ENCODE results near the gene AQP6.

Gene AQP6, protein sequence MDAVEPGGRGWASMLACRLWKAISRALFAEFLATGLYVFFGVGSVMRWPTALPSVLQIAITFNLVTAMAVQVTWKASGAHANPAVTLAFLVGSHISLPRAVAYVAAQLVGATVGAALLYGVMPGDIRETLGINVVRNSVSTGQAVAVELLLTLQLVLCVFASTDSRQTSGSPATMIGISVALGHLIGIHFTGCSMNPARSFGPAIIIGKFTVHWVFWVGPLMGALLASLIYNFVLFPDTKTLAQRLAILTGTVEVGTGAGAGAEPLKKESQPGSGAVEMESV

DNA sequence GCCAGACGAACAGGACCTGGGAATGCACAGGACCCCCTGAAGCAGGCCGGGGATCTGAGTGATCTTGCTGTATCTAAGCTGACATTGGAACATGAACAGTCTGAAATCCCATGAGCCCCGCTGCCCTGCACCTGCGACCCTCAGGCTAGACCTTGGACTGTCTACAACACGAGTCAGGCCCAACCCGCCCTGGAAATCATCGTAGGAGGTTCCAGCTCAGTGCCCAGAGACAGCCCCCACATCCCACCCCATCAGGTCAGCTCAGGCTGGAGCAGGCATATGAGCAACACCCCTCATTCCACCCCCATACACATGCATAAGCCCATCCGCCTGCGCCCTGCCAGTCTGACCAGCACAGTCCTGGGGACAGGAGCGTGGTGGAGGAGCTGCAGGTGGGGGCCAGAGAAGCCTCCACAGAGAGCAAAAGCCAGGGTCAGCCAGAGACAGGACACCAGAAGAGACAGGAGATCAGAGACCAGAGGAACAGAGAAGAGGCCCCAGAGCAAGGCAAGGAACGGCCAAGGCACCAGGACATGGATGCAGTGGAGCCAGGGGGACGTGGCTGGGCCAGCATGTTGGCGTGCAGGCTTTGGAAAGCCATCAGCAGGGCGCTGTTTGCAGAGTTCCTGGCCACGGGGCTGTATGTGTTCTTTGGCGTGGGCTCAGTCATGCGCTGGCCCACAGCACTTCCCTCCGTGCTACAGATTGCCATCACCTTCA, at the start of gene AQP6:
Gene AQP6 (plus strand): TSS at position 307 of the 720 bp plus-strand sequence. CDS start 227 bp downstream, at position 534.
- DNase-seq (ENCODE audit: low read depth in 3 of 3) = no peak

- DNase-seq (ENCODE audit: low read depth in 3 of 3) = no peak
These were observed 49.6 kb upstream of the AQP6 start for GRCh38 chr12:49923035-49923644.

GRCh38 chr12:49923880-49924556, 48.7 kb upstream of the AQP6 start:
- DNase-seq (ENCODE audit: low read depth in 3 of 3) = no peak

DNA sequence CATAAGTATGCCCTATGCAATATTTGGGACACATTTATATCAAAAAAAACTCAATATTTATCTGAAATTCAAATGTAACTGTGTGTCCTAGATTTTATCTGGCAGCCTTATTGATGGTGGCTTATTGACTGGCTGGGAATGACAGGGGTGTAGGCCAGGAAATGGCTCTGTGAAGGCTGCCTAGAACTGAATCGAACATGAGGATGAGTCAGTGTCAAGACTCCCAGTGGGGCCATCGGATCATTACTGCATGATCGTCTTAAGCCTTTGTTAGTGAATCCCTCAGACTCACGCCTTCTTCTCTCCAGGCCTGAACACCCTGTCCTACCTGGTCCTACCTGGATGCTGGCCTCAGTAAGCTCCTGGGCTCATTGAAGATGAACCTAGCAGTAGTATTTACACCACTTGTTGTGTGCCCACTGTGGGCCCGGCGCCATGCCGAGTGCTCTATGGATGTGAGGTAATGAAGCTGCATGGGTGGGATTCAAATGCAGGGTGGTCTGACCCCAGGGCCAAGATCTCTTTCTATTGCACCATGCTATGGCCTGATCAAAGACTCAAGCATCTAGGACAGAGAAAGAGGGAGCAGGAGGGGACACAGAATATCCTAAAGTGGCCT, 48.0 kb upstream of the AQP6 start:
- no peak for DNase-seq (ENCODE audit: low read depth in 3 of 3)

DNA sequence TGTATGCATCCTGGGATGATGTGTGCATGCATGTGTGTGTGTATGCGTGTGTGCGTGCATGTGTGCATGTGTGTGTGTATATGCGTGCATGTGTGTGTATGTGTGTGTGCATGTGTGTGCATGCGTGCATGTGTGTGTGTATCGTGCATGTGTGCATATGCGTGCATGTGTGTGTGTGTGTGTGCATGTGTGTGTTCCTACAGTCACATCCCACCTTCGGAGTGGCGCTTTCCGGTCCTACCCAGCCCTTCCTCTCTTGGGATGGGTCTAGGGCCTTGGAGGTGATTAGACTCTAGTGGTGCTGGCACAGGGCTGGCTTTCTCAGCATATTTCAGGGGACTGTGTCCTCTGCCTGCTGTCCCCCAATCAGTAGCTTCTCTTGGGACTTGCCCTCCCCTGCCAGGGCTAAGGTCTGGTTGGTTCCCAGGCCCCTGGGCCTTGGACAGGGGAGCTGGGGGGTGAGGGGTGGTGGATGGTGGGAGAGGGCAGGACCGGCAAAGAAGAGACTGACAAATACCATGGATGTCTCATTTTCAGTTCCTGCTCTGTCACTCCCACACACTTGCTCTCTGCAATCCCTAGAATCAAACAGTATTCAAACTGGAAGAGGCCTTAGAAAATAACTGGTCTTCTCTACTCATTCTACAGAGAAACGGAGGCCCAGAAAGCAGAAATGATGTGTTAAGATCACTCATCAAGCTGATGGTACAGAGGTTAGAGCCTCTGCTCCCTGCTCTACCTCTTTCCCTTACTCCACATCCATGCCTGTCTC, 47.1 kb upstream of the AQP6 start:
- DNase-seq (ENCODE audit: low read depth in 3 of 3) = no peak

- DNase-seq (ENCODE audit: low read depth in 3 of 3) = no peak
These were observed 44.3 kb upstream of the AQP6 start for GRCh38 chr12:49928471-49928870.

DNA sequence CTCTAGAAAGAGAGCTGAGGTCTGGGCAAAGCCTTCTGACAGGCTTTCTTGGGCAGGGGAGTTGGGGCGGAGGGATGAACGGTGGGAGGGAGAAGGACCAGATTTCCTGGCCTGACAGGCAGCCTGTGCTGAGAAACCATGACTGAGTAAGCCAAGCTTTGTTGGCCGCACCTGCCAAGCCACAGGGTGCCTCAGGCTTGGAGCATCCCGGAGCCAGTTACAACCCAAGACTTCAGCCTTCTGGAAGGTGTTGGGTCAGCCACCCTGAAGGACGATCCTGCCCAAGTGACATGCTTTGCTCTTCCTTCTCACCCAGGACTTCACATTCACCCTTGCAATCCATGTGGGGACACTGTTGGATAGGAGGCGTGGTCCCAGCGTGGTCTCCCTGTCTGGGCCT, 43.2 kb upstream of the AQP6 start:
- no peak for DNase-seq (ENCODE audit: low read depth in 3 of 3)

- no peak for DNase-seq (ENCODE audit: low read depth in 3 of 3)
These were observed 42.0 kb upstream of the AQP6 start for GRCh38 chr12:49930515-49931288.

GRCh38 chr12:49932023-49932422, 40.7 kb upstream of the AQP6 start:
- DNase-seq (ENCODE audit: low read depth in 3 of 3) = no peak

DNA sequence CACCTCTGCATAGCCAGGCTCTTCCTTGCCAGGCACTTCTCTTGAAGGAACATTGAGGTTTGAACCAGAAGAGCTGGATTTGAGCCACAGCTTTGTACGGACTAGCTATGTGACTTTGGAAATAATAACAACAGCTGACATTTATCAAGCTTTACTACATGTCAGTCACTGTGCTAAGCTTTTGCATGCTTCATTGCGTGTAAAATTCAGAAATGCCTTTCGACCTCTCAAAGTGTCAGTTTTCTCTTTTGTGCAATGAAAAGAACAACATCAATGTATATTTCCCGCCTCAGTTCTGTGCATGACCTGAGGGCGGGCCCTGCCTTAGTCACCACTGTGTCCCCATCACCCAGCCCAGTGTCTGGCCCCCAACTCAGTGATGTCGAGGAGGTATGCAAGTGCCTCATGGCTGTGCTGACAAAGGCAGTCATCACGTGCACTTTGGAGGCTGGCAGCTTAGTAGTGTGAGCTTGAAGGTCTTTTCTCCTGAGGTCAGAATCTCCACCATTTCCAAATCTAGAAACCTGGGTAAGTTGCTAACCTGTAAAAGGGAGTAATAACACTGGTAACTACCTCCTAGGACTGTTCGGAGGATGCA, 40.1 kb upstream of the AQP6 start:
- no peak for DNase-seq (ENCODE audit: low read depth in 3 of 3)

- DNase-seq (ENCODE audit: low read depth in 3 of 3) = no peak
These were observed 39.0 kb upstream of the AQP6 start for GRCh38 chr12:49933796-49934195.

DNA sequence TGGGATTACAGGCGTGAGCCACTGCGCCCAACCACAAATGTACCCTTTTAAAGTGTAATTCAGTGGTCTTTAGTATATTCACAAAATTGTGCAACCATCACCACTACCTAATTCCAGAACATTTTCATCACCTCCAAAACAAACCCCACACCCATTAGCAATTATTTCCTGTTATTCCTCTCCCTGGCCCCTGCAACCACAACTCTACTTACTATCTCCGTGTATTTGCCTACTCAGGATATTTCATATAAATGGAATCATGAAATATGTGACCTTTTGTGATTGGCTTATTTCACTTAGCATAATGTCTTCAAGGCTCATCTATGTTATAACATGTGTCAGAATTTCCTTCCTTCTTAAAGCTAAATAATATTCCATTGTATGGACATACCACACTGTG, 38.2 kb upstream of the AQP6 start:
- DNase-seq (ENCODE audit: low read depth in 3 of 3) = no peak

DNA sequence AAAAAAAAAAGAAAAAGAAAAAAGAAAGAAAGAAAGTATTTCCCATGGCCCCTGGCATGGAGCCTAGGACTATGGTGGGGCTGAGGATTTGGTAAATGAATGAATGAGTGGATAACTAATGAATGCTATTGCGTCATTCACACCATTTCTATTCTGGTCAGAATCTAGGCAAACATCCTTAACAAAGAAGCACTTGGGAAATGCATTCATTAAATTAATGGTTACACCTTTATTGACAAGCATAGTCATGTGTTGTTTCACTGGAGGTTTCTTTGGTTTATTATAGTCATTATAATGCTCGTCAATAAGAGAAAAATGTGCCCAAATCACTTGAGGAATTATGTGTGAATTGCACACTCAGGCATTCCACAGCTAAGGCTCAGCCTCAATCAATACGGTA, 35.8 kb upstream of the AQP6 start:
- DNase-seq (ENCODE audit: low read depth in 3 of 3) = no peak

GRCh38 chr12:49937639-49938300, 35.0 kb upstream of the AQP6 start:
- DNase-seq (ENCODE audit: low read depth in 3 of 3) = no peak

DNA sequence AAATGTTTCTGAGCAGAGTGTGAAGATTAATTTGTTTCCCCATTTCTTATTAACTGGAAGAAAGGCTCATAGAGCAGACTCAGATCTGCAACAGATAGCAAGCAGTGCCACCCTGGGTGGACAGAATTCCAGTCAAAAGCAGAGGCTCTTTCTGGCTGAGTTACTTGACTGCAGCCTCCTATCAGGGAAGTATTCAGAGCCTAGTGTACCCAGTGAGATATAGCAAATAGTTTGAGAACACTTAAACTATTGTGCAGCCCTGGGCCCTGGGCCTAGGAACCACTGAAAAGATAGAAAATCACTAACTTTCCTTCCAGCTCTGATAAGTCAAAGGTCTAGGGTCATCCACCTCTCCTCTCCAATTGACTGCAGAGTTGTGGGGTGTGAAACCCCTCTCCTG, 33.4 kb upstream of the AQP6 start:
- DNase-seq (ENCODE audit: low read depth in 3 of 3) = no peak

- DNase-seq (ENCODE audit: low read depth in 3 of 3) = no peak
These were observed 33.0 kb upstream of the AQP6 start for GRCh38 chr12:49939707-49940106.

GRCh38 chr12:49941556-49942511, 30.9 kb upstream of the AQP6 start:
- no peak for DNase-seq (ENCODE audit: low read depth in 3 of 3)

DNA sequence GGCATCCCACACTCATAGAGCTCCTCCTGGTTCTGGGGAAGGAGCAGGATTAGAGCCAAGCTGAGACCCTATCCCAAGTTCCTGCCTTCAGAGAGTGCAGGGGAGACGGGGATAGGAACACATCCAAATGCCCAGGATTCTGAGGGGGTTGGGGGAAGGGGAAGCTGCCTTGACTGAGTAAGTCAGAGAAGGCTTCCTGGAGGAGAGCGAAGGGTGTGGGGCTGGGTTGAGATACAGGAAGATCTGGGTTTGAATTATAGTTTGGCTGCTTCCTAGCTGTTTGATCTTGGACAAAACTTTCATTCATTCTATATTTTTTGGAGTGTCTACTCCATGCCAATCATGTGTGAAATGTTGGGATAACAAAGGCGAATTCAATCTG, 30.2 kb upstream of the AQP6 start:
- DNase-seq (ENCODE audit: low read depth in 3 of 3) = no peak
